Measurements from ENCODE around the gene C19orf73.
"Not testable (repeated sequence)": the region's sequence is repeated elsewhere in the genome, so short reads cannot be mapped to it uniquely, and the experiment has no call there.

C19orf73 gene

GRCh38 chr19:49097453-49098288 is 21.3 kb downstream of the C19orf73 start:
- DNase-seq: peak; percentile 67

- DNase-seq: no peak
Measured at GRCh38 chr19:49094505-49095482, 24.1 kb downstream of the C19orf73 start.

DNA sequence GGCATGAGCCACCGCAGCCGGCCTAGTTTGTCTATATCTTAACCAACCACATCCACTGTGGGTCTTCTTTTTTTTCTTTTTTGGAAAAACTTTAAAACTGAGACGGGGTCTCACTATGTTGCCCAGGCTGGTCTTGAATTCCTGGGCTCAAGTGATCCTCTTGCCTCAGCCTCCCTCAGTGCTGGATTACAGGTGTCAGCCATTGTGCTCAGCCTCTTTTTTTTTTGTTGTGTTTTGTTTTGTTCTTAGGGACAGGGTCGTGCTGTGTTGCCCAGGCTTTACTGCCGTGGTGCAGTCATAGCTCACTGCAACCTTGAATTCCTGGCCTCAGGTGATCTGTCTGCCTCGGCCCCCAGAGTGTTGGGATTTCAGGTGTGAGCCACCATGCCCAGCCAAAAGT is 26.3 kb downstream of the C19orf73 start:
- no peak for DNase-seq

- no peak for DNase-seq
Measured at GRCh38 chr19:49091391-49092038, 27.4 kb downstream of the C19orf73 start.

- DNase-seq: no peak
Measured at GRCh38 chr19:49086296-49086695, 32.6 kb downstream of the C19orf73 start.

DNA sequence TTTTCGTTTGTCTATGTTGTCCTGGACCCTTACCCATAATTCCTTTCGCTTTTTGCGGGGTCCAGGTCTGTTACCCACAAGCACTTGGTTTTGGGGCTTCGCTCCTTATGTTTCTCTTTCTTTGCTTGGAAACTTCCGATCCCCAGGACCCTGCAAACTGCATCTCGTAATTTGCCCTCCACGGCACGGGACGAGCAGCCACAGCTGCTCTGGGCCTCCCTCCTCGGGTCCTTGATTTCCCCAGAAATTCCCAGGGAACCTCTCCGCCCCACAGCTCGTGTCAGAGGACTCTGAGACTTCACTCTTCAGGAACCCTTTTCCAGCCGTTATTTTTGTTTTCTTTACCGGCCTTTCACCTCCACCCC is 33.1 kb downstream of the C19orf73 start:
- DNase-seq: no peak

- peak; percentile 98 for DNase-seq
Measured at GRCh38 chr19:49085020-49085867, 33.7 kb downstream of the C19orf73 start, which contains the start of gene SNRNP70. TSS of gene SNRNP70 (plus strand) at chr19:49085451. CDS start at chr19:49086415, 964 bp downstream.

DNA sequence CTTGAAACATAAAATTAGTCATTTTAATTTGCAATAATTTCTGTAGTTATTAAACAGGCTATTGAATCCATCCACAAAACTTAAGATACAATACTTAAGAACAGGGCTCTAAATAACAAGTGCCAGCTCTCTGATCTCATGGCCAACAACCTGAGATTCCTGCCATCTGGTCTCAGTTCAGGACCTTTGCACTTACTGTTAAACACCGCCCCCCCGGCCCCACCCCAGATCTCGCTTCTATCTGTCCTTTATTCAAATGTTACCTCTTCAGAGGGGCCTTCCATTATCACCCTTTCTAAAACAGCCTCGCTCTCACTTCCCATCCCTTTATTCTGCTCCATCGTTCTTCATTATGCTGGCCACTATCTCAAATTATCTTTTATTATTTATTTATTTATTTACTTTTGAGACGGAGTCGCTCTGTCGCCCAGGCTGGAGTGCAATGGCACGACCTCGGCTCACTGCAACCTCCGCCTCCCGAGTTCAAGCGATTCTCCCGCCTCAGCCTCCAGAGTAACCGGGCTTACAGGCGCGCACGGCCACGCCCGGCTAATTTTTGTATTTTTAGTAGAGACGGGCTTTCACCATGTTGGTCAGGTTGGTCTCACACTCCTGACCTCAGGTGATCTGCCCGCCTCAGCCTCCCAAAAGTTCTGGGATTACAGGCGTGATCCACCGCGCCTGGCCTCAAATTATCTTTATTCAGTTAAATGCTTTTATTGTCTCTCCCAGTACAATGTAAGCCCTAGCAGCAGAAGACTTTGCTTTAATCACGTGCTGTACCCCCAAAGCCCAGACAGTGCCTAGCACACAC is 34.5 kb downstream of the C19orf73 start:
- no peak for DNase-seq

- no peak for DNase-seq
Measured at GRCh38 chr19:49081273-49081672, 37.7 kb downstream of the C19orf73 start.

DNA sequence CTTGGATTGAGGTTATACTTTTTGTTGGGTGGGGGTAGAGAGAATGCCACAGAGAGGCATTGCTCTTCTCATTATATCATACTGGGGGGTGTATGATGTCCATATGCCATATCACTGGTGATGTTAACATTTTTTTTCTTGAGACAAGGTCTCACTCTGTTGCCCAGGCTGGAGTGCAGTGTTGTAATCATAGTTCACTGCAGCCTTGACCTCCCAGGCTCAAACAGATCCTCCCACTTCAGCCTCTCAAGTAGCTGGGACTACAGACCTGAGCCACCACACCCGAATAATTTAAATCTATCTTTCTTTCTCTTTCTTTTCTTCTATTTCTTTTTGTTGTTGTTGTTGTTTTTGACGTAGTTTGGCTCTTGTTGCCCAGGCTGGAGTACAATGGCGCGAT is 38.6 kb downstream of the C19orf73 start:
- no peak for DNase-seq

DNA sequence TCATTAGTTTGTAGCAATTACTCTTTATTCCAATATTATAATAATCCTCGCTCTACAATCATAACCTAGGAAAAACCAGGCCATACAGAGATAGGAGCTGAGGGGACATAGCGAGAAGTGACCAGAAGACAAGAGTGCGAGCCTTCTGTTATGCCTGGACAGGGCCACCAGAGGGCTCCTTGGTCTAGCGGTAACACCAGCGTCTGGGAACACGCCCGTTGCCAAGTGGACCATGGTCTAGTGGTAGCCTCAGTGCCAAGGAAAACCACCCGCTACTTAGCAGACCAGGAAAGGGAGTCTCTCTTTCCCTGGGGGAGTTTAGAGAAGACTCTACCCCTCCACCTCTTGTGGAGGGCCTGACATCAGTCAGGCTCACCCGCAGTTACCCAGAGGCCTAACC is 44.1 kb downstream of the C19orf73 start:
- not testable (repeated sequence) for DNase-seq

- DNase-seq: no peak
Measured at GRCh38 chr19:49073514-49074378, 45.2 kb downstream of the C19orf73 start.

DNA sequence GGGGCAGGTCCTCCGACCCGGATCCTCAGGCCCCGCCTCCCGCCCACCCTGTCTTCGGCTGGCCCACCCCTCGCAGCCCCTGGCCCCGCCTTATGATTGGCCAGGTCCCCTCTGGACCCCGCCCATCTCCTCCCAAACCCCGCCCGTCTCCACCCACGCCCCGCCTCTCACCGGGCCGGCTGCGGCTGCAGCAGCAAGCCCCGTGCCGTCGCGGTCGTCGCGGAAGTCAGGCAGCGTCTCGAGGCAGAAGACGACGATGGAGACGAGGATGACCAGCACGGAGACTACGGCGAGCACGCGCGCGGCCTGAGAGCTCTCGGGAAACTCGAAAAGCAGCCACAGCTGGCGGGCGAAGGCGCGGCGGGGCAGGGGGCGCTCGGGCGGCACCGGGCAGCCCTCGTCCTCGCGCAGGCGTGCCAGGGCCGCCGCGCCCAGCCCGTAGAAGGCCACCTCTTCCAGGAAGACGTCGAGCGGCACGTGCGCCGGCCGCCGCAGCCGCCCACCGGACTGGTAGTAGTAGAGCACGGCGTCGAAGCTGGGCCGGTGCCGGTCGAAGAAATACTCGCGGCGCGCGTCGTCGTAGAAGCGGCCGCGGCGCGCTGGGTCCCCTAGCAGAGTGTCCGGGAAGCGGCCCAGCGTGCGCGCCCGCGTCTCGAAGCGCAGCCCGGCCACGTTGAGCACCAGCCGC is 46.9 kb downstream of the C19orf73 start:
- no peak for DNase-seq

DNA sequence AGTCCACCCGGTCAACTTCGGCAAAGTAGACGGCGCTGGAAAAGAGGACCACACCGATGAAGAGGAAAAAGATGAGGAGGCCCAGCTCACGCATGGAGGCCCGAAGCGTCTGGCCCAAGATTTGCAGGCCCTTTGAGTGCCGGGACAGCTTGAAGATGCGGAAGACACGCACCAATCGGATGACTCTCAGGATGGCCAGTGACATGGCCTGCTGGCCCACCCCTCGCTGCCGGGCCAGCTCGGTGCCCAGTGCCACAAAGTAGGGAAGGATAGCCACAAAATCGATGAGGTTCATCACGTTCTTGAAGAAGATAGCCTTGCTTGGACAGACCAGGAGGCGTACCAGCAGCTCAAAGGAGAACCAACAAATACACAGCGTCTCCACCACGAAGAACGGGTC is 48.5 kb downstream of the C19orf73 start:
- no peak for DNase-seq

DNA sequence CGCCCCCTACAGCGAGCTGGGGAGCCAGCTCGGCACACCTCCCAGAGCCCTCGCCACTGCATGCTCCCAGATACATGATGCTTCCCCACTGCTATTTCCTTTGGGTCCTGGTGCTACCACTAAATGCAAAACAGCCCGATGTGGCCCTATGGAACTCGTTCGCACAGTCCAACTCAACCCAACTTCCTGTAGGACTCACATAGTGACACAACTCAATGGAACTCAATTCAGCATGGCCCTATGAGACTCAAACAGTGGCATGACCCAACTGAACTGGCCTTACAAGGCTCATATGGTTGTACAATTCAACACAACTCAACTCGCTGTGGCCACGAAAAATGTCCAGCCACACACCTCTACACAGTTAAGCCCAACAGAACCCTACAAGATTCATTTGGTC is 49.9 kb downstream of the C19orf73 start:
- no peak for DNase-seq
